Stimulated activated CD8-positive, alpha-beta memory T cell treated with anti-CD3 and anti-CD28 coated beads, Interleukin-4, amount 100 ng/mL, for 48 hours (primary cell): ENCODE results near the gene GLCCI1.
A peak's percentile ranks its signal among the peaks of the same experiment; 100 is the strongest.

Source experiments
- DNase-seq: peaks from one replicate; pipeline ENCODE4 v3.0.0-alpha.2; 2020

Gene GLCCI1

DNA sequence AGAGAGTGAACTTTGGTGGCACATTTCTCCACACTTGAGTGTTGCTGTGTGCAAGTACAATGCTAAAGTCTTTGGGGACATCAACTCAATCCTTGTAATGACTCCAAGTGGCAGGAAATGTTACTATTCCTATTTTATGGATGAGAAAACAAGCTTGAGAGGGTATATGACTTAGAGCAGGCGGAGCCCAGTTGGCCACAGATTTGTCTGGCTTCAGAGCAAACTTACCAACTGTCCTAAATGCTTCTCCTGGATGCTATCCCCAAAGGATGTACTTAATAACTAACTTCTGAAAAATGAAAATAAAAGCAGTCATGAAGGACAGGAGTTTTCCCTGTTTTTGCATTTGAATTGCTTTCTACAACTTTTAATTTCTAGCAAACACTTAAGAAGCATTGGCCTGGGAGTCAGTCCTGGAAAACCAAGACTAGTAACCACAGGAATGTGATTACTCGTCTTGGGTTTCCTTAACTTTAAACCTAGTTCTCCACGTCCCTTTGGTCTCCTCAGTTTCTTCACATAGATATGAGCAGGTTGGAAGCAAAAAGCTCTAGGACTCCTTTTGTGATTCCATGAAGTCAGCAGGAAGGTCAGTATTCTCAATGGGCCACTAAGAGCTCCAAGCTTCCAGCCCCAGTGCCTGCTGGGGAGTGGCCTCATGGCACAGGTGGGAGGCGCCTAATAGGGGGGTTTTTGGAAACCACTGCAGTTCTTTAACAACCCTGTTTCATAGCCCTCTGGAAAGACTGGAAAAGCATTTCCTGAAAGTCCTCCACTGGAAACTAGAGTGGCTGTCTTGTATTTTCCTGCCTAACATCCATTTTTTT is 140.8 kb downstream of the GLCCI1 start:
- no peak for DNase-seq

DNA sequence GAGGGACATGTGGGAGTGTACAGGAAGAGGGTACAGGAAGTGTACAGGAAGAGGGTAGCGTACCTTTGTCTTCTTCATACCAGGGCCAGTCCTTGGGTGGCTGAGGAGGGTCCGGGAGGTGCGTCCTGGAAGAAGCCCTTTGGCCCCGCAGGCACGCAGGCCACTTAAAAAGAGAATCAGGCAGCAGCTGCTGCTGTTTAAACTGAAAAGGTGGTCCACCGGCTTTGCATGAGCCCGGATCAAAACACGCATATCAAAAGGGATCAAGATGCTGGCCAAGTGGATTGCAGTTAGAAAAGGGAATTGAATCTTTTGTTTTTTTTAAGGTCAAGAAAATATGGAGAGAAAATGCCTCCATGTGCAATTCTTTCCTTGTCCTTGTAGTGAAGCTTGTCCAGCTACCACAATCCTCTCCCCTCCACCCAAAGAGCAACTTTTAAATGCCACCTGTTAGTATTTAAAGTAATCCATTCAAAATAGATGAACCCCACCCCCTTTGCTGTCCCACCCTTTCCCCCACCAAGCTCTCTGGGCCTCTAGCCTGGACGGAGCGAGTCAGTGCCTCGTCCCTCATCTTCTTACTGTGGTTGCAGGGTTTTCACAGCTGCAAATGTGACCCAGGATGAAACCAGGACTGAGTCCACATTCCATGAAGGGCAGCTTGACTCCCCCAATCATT is 142.8 kb downstream of the GLCCI1 start:
- DNase-seq, result no peak

DNA sequence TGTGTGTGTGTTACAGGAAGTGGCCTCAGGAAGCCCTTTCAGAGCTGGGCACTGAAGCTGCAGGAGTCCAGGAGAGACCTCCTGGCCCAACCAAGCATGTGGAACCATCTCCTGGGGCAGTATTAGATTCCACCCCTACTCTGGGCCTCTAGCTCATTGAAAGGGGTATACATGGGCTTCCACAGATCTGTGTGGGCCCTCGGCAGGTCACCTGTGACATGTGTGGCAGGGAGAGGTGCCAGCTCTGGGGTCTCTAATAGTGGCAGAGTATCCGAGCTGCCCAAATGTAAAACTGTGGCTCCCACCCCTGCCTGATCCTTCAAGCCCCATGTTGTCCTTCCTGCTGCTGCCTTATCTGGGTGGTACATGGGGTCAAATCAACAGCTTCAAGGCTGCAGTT is 144.1 kb downstream of the GLCCI1 start:
- DNase-seq, result no peak

DNA sequence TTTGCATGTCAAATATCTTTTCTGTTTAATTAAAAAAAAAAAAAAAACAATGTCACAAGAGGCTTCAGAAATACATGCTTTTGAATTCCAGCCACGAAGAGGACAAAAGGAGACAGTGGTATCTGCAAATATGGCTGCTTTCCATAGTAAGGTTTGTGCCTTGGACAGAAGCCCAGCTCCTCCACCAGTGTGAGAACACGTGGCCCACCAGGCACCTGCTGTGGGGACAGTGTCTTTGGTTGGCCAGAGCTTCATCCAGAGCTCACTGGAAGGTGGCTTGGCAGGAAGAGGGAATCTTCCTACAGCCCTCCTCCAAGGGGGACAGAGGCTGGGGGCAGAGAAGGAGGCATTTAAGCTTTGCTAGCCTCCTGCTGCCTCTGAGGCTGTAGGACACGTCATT is 144.6 kb downstream of the GLCCI1 start:
- no peak for DNase-seq

DNA sequence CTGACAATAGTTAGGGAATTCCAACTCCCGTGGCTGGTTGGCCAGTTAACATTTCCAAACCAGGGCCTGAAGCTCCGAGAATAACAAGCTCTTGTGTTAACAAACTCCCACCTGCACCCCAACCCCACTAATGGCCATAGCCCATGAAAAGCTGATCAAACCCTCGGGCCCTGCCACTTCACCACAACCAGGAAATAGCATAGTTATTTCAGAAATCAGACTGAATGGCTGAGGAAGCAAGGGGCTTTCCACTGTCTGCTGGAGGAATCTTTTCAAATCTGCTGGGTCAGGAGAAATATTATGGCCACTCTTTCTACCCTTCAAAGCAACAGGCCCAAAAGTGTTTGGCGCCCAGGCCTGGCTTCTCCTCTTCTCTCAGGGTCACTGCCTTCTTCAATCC is 145.6 kb downstream of the GLCCI1 start:
- DNase-seq, result no peak

DNA sequence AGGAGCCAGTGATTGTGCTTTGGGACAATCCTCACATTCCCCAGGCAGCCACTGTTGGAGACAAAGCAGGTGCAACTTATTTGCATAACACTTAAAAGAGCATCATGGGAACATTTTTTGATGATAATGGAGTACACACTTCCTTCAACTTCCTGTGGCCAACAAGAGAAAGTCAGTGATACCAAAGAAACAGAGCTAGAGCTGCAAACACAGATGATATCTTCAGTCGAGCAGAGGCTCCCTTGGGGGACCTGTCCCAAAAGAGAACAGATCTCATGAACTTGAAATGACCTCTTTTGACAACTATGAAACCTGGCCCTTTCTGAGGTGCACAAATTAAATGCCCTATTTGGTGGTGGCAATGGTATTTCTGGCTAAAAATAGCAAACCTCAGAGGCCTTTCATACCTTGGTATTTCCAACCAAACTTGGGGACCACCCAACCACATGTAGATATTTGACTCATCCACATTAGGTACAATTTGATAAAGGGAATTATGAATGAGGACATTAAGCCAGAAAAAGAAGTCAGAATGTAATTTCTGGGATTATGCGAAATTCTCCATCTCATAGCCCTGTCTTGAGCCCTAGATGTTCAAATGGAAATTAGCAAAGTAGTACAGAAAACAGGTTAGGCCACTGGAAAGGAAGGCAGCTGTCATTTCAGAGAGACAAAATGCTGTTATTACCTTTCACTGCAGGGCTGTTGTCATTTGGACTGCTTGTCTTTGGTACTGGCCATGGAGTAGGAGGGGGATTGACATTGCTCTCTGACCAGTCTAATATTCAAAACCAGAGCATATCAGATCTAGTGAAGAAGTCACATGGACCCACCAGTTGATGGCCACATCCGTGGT is 147.2 kb downstream of the GLCCI1 start:
- no peak for DNase-seq

DNA sequence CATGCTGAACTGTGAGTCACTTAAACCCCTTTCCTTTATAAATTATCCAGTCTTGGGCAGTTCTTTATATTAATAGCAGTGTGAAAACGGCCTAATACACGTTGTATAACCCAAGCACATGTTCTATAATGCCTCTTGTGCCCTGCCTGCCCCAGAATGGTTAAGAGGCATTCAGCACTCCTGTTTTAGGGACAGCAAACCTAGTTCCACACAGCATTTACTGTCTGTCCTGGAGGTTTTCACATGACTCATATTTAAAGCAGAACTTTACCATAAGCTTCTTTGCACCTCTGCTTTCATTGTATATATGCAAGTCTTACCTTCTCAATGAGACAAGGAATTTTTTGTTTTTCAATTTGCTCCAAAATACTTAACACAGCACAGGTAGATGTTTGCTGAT is 148.6 kb downstream of the GLCCI1 start:
- DNase-seq, result no peak

DNA sequence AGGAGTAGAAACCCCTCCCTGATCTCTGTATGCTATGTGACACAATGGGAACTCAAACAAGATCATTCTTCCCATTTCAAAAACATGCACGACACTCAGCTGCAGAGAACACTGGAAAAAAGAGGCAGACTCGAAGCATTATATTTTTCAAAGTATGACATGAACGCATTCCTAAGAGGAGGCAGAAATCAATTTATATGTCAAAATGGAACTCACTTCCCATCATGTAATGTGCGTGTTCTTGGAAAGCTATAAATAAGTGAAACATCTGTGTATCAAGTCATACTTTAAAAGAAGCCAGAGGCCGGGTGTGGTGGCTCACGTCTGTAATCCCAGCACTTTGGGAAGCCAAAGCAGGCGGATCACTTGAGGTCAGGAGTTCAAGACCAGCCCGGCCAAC is 150.7 kb downstream of the GLCCI1 start:
- DNase-seq, result no peak

DNA sequence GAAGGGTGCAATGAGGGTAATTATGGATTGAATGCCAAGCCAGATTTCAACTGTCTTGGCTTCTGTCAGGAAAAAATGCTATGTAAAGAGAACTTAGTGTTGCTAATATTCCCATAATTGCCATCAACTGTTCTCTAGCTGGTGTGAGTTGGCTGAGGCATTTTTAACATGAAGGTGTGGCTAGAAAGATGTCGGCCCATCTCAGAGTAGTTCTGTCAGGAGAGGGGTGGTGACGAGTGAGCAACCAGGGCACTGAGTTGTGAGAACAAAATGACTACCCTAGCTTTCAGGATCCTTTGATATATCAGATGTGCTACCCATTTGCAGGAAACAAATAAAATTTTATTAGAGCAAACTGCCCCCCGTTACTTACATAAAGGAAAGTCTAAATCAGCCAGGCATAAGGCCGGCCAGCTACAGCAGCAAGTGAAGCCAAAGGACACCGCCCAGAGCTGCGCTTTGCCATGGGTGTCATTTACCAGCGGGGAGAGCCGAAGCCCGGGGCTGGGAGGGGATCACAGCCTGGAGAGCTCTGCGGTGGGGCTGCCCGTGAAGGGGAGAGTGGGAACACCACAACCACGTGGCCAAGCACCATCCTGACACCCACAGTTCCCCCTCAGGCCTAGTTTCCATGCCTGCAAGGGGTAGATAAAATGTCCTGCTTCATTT is 151.9 kb downstream of the GLCCI1 start:
- DNase-seq, result no peak

DNA sequence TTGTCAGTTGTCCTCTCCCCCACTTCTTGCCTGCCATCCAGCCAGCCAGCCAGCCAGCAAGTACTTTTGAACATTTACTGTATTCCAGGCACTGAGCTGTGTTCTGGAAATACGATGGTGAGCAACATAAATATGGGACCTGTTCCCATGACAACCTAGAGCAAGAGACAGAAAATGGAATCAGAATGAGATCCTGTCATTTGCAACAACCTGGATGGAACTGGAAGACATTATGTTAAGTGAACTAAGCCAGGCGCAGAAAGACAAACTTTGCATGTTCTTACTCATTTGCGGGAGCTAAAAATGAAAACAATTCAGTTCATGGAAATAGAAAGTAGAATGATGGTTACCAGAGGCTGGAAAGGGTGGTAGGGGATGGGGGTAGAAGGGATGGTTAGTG is 152.6 kb downstream of the GLCCI1 start:
- DNase-seq, result no peak

DNA sequence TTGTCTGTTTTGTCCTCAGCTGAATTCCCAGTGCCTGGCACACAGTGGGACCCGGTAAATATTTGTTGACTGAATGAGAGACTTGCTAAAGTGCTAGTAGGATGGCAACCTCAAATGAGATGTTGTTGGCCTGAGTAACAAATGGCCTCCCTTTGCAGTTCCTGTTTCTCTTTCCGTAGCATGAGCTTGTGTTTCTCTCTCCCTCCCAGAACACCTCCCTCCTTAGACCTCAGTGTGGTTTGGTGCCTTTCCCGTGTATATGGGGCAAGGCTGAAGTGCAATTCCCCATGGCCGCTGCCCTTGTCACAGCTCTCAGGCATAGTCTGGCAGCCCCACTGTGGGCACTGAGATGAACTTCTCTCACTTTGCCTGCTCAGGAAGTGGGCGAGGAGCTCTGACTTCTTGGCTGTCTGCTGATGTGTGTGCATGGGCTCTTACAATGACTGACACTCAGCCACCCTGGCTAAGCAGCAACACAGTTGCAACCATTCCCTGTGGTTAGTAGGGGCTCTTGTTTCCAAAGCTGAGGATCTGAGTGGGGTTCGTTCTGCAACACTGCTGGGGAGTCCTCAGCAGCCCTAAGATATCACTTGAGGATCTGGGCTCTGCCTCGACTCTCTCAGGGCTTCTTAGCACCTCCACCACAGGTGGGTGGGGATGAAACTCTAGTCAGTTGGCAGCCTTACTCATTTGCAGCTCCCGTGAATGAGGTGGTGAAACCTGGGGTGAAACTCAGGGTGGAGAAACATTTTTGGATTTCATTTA is 157.3 kb downstream of the GLCCI1 start:
- DNase-seq, result peak; percentile 82

DNA sequence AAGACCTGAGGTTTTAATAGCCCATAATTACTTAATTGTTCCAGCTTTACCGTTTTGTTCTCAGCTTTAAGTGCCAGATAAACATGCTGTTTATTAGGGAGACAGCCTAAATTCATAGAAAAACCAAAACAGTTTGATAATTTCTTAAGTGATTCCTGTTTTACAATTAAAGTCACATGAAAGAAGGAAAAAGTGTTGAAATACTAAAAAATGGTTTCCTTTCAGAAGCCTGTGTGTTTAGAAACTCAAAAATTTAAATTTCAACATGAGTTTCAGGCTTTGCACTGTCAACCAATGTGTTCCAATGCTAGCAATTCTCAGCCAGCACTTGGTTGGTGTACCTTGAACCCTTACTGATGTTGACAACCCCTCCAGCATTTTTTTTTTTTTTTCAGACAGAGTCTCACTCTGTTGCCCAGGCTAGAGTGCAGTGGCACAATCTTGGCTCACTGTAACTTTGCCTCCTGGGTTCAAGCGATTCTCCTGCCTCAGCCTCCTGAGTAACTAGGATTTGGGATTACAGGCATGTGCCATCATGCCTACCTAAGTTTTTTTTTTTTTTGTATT is 158.1 kb downstream of the GLCCI1 start:
- no peak for DNase-seq

DNA sequence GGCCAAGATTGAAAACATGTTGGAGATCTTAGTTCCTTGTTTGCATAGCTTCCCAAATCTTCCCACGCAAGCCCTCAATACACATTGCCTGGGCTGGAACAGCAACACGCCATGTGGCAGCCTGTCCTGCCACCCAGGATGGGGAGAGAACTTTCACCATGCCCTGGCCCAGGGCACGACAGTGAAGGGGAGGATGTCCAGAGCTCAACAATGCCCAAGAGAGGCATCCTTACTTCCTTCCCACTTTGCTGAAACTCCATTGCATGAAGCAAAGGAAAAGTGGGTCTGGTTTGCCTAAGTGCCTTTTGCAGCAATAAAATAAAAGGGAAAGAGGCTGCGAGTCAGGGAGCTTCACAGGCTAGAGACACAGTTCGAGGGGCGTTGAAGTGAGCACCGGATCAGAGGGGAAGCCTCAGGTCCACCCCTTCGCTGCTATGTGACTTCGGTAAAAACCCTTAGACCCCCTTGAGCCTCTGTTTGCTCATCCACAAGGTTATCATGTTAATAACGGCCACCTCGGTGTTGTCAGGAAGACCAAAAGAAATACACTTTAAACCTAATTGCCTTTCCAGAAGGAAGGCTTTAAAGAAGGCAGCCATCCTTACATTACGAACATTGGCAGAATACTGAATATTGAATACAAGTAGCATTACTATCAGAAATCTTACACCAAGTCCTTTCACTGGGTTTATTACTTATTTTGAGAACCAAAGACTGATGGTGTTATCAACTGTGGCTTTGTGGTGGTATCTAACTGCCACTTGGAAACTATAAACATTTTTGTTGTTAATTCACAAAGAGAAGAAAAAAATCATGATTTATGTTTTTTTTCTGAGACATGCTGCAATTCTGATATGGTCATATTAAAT is 160.1 kb downstream of the GLCCI1 start:
- DNase-seq, result no peak

DNA sequence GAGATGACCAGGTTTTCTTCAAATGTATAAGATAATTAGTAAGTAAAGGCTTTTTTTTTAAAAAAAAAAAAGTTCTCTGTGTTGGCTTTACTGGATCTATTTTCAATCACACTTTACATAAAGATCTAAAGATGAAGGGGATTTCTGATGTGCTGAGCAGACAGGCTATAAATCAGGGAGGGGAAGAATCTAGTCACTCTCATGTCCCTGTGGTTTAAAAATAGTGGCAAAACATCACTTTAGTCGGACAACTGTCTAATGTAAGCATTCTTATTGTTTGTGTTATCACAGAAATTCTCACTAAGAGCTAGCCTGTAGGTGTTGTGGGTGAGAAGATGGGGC is 160.7 kb downstream of the GLCCI1 start:
- DNase-seq, result no peak

DNA sequence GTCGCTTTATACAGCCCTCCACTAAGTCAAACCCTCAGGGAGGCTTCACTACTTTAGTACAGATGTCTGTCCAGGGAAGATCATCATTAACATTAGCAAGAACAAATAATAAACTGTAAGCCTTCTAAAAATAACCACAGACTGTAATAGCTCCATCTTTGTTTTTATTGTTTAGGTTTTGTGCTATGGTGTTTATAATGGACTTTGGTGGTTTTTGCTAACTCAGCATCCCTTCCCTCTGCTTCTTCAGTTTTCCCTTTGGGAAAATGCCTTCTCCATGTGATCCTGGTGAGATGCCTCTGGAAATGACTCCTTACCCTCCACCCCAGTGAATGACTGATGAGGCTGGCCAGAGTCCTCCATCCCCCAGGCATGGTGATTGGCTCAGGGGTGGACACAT is 162.1 kb downstream of the GLCCI1 start:
- DNase-seq, result no peak

DNA sequence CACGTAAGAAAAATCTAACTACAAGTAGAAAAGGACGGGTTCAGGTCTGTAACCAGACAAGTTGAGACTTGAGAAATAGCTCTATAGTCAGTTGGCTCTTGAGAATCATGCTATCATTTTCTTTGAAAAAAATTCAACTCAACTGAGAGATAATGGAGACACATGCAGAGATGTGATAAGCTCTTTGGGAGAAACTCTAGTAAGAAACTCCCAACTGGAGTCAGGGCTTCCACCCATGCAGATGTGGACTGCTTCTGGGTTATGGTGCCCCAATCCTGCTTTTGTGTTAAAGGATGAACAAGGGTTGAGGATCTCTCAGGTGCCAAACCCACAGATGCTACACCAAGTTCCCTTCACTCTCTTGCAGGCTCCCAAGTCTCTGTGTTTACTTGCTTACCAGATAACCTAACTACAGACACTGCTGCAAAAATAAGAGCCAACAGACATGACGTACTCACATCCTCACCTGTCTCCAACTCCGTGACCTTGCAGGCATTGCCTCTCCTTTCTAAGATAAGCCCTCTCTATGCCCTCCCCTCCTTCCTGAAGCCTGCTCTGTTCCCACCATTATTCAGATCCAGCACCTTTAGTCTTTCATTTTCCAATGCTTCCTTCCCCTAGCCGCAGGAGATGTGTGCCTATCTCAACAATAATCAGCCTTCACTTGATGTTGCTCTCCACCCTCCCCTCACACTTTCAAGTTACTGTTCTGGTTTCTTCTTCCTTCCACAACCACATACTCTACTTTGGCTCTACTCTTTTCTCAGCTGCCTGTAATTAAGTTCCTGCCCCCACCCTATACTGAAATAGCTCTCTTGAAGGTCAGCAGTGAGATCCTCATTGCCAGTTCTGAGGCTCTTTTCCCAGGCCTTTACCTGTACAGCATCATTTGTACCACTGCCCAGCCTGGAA is 163.4 kb downstream of the GLCCI1 start:
- DNase-seq, result no peak

DNA sequence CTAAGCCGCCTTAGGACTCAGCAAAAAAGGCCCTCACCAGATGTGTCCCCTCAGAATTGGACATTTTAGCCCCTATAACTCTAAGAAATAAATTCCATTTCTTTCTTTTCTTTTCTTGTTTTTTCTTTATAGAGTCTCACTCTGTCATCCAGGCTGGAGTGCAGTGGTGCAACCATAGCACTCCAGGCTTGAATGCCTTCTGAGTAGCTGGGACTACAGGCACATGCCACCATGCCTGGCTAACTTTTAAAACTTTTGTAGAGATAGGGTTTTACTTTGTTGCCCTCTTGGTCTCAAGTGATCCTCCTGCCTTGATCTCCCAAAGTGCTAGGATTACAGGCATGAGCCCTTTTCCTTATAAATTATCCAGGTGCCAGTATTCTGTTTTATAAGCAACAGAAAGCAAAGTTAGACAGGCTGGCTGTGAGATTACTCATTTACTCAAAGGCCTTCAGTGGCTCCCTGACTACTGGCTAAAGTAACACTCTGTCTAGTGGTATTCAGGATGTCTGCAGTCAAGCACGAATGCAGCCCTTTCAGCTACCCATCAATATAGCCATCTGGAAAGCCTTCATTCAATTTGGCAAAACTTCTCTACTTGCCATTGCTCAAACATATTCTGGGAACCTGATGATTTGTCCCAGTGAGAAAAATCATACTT is 164.7 kb downstream of the GLCCI1 start:
- no peak for DNase-seq

DNA sequence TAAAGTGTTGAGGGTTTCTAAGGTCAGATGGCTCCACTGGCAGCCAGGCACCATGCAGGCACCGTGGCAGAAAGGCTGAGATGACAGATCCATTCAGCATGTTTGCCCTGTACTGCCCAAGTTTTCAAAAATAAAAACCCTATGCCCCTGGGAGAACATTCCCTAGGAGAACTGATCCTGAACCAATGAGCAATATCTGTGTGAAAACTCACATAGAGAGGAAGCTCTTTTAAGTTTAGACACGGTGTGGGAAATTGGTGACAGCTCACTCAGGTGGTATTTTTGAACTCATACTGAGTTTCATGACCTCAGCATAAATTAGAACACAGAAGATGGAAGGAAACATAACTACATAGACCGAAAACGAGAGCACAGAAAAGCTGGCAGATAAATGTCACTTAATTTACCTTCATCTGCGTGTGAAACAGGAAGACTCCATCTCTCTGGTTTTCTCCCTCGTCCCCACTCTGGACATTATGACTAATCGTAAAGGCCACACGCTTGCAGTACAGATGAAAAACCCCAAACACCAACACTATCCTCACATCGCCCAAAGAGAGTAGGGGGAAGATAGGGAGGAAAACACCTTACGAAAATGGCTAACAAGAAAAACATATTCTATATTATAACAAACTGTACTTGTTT is 165.6 kb downstream of the GLCCI1 start:
- no peak for DNase-seq

DNA sequence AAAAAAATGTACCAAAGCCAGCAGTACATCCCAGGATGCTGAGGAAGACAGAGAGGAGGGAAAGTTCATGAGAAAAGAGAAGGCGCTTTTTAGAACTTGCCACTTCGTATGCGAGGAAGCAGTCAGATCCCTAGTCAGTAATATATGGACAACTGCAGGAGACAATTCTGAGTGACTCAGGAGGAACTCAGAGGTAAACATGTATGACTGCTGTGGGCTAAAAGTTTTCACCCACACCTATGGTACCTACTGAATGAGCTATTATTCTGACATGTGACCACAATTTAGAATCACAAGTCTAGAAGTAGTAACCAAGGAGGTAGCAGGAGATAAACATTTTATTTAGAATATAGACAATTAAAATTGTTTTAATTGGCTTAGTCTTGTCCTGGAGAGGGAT is 166.8 kb downstream of the GLCCI1 start:
- DNase-seq, result no peak
